Endodermal cell (in vitro differentiated cells): Measurements from ENCODE around the gene CSTB. TPM values are rescaled to one million over a fixed set of nuclear protein-coding genes. Genes with fewer than 3 reads are reported as not detected.

ENCODE experiments used
- DNase-seq: peaks from one replicate; pipeline ENCODE4 v3.0.0-alpha.2; 2017
- H3K27ac ChIP-seq: 2 replicates; pipeline ENCODE4 v1.5.1; 2013; ENCODE audit warnings: mild to moderate bottlenecking, low read depth, low read length, moderate library complexity
- H3K27me3 ChIP-seq: 2 replicates; pipeline ENCODE4 v1.6.1; 2013; ENCODE audit warnings: mild to moderate bottlenecking, low read length, moderate library complexity; ENCODE audit not compliant: insufficient read depth, control insufficient read depth, poor library complexity, severe bottlenecking
- H3K36me3 ChIP-seq: 2 replicates; pipeline ENCODE4 v1.7.0; 2013; ENCODE audit warnings: mild to moderate bottlenecking, low read length, moderate library complexity; ENCODE audit not compliant: control insufficient read depth, insufficient read depth
- H3K4me1 ChIP-seq: one replicate; pipeline ENCODE4 v1.7.0; 2013; ENCODE audit warnings: low read length; ENCODE audit not compliant: control insufficient read depth, insufficient read depth
- H3K4me3 ChIP-seq: 2 replicates; pipeline ENCODE4 v1.5.1; 2013; ENCODE audit warnings: mild to moderate bottlenecking, low read length, moderate library complexity
- H3K9ac ChIP-seq: 2 replicates; pipeline ENCODE4 v1.6.1; 2013; ENCODE audit warnings: mild to moderate bottlenecking, low read length, moderate library complexity; ENCODE audit not compliant: poor library complexity, severe bottlenecking; ENCODE audit errors: extremely low read depth
- H3K9me3 ChIP-seq: 2 replicates; pipeline ENCODE4 v1.6.1; 2013; ENCODE audit warnings: mild to moderate bottlenecking, low read length, moderate library complexity; ENCODE audit not compliant: control insufficient read depth
- H3K27ac Mint-ChIP-seq: 2 replicates; pipeline ENCODE4 v1.8.0; 2020; ENCODE audit warnings: mixed read lengths
- H3K27me3 Mint-ChIP-seq: 2 replicates; pipeline ENCODE4 v1.8.0; 2021; ENCODE audit warnings: mild to moderate bottlenecking, mixed read lengths; ENCODE audit not compliant: insufficient read depth
- H3K36me3 Mint-ChIP-seq: 2 replicates; pipeline ENCODE4 v1.8.0; 2020; ENCODE audit warnings: low read depth, mixed read lengths
- H3K4me1 Mint-ChIP-seq: 2 replicates; pipeline ENCODE4 v1.8.0; 2020; ENCODE audit warnings: mixed read lengths
- H3K4me3 Mint-ChIP-seq: 2 replicates; pipeline ENCODE4 v1.8.0; 2020; ENCODE audit warnings: mild to moderate bottlenecking, moderate library complexity, mixed read lengths
- H3K9me3 Mint-ChIP-seq: 2 replicates; pipeline ENCODE4 v1.8.0; 2020; ENCODE audit warnings: mild to moderate bottlenecking, mixed read lengths
- CTCF ChIP-seq: fragments of 200-600 bp; sonication (generic); conservative IDR thresholded peaks from 2 replicates; pipeline ENCODE4 v1.5.0; 2021; ENCODE audit warnings: antibody characterized with exemption, mild to moderate bottlenecking
- WGBS, 2 experiments: methylation state at CpG; one replicate each; pipeline versions ENCODE4 v1.1.5 to v1.1.7; 2013; ENCODE audit warnings: missing lambda C conversion rate in 2 of 2, mixed read lengths in 1 of 2; ENCODE audit not compliant: insufficient coverage in 1 of 2, insufficient read length in 1 of 2; 5-methylcytosine and 5-hydroxymethylcytosine counted together
- total RNA-seq, 2 donors: library from RNA; stranded (reverse); fragmentation: NEBNext Ultra II Directional in 1 of 2; extraction: Animal tissue kit (Norgen Biotek cat#: 25700) in 1 of 2; gene quantifications; 2 replicates in 1 of 2; 3 replicates in 1 of 2; pipeline ENCODE4 v1.2.1, GENCODE V29; 2021

CSTB gene
- total RNA-seq, 2 donors from 2014 or later: 50.0 to 54.5 TPM

- H3K27ac Mint-ChIP-seq: no peak overlapping the region
- H3K4me3 Mint-ChIP-seq: no peak overlapping the region
- no peaks in the 10 kb centered on the region for H3K9me3 ChIP-seq
- no peak overlapping the region for H3K9ac ChIP-seq
- peaks cover 73% of the 10 kb centered on the region for H3K36me3 ChIP-seq
- peaks cover 67% of the 10 kb centered on the region for H3K36me3 Mint-ChIP-seq
- H3K4me1 ChIP-seq: no peaks in the 10 kb centered on the region
- no peak overlapping the region for H3K27ac ChIP-seq
- H3K9me3 Mint-ChIP-seq: no peaks in the 10 kb centered on the region
- H3K27me3 Mint-ChIP-seq: no peaks in the 10 kb centered on the region
- H3K4me3 ChIP-seq: no peak overlapping the region
- no peak for DNase-seq
- WGBS, 2 experiments: 92 to 93% methylated on average over 12 to 13 of the region's 14 CpGs
- H3K4me1 Mint-ChIP-seq: no peaks in the 10 kb centered on the region
- no peaks in the 10 kb centered on the region for H3K27me3 ChIP-seq
- no peak for TF ChIP-seq CTCF
Observed at GRCh38 chr21:43800566-43800965, 24.5 kb upstream of the CSTB start.

DNA sequence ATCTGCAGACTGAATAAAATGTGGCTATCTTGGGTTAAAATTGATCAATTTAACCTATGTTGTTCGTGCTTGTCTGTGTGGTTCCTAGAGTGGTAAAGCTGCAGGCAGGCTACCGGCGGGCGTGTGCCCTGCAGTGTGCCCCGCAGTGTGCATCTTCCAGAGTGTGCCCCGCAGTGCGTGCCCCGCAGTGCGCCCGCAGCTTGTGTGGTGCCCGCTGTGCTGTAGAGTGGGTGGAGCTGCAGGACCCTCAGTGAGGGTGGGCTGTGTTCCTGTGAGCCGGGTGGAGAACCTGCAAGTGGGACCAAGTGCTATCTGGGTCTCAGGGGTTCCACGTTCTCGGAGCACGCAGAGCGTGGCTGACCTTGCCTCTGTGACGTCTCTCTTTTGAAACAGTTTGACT lies 24.0 kb upstream of the CSTB start:
- DNase-seq: no peak
- H3K4me3 Mint-ChIP-seq: no peak overlapping the region
- no peaks in the 10 kb centered on the region for H3K9me3 Mint-ChIP-seq
- Histone ChIP-seq H3K9me3 (no peaks in the 10 kb centered on the region), H3K9ac (no peak overlapping the region), H3K27me3 (no peaks in the 10 kb centered on the region), H3K36me3 (peaks cover 74% of the 10 kb centered on the region), H3K4me3 (no peak overlapping the region), H3K4me1 (no peaks in the 10 kb centered on the region), H3K27ac (no peak overlapping the region)
- TF ChIP-seq CTCF: no peak
- no peaks in the 10 kb centered on the region for H3K27me3 Mint-ChIP-seq
- WGBS, 2 experiments: 96 to 97% methylated on average over 10 to 16 of the region's 17 CpGs
- H3K36me3 Mint-ChIP-seq: peaks cover 70% of the 10 kb centered on the region
- H3K4me1 Mint-ChIP-seq: no peaks in the 10 kb centered on the region
- H3K27ac Mint-ChIP-seq: no peak overlapping the region

GRCh38 chr21:43799301-43799840 lies 23.3 kb upstream of the CSTB start:
- no peak for TF ChIP-seq CTCF

More at GRCh38 chr21:43799301-43799840, 23.3 kb upstream of the CSTB start:
- H3K4me1 Mint-ChIP-seq: no peaks in the 10 kb centered on the region
- no peak overlapping the region for H3K4me3 ChIP-seq
- H3K9me3 Mint-ChIP-seq: no peaks in the 10 kb centered on the region
- no peak for DNase-seq
- WGBS, 2 experiments: 92 to 97% methylated on average over 16 to 19 of the region's 19 CpGs
- H3K36me3 Mint-ChIP-seq: peaks cover 75% of the 10 kb centered on the region
- H3K4me3 Mint-ChIP-seq: no peak overlapping the region
- H3K4me1 ChIP-seq: no peaks in the 10 kb centered on the region
- H3K36me3 ChIP-seq: peaks cover 81% of the 10 kb centered on the region
- no peaks in the 10 kb centered on the region for H3K27me3 ChIP-seq
- H3K9ac ChIP-seq: no peak overlapping the region
- H3K9me3 ChIP-seq: no peaks in the 10 kb centered on the region
- H3K27ac Mint-ChIP-seq: no peak overlapping the region
- H3K27me3 Mint-ChIP-seq: no peaks in the 10 kb centered on the region
- H3K27ac ChIP-seq: no peak overlapping the region
